Smooth muscle cell (in vitro differentiated cells): ENCODE data around the gene PTPRG. TPM values are rescaled to one million over a fixed set of nuclear protein-coding genes. Genes with fewer than 3 reads are reported as not detected.

Source experiments
- DNase-seq: peaks from one replicate; lab custom pipeline; 2025; ENCODE audit not compliant: unreplicated experiment; lab: John Stamatoyannopoulos, UW
- H2AFZ ChIP-seq: fragments of 200-600 bp; sonication (generic); 2 replicates; pipeline ENCODE4 v1.6.0; 2016; ENCODE audit warnings: antibody characterized with exemption, low read depth, mild to moderate bottlenecking
- H3F3A ChIP-seq: fragments of 200-600 bp; sonication (generic); 2 replicates; pipeline ENCODE4 v1.6.0; 2017; ENCODE audit warnings: antibody characterized with exemption, low read depth
- H3K27ac ChIP-seq: fragments of 200-600 bp; sonication (generic); 2 replicates; pipeline ENCODE4 v1.5.1; 2016; ENCODE audit warnings: low read depth, mild to moderate bottlenecking
- H3K27me3 ChIP-seq: fragments of 200-600 bp; sonication (generic); 2 replicates; pipeline ENCODE4 v1.6.1; 2016; ENCODE audit warnings: low read depth, mild to moderate bottlenecking
- H3K36me3 ChIP-seq: fragments of 200-600 bp; sonication (generic); 2 replicates; pipeline ENCODE4 v1.5.1; 2016; ENCODE audit warnings: low read depth
- H3K4me1 ChIP-seq: fragments of 200-600 bp; sonication (generic); 2 replicates; pipeline ENCODE4 v1.5.1; 2016; ENCODE audit warnings: low read depth
- H3K4me2 ChIP-seq: fragments of 200-600 bp; sonication (generic); 2 replicates; pipeline ENCODE4 v1.6.0; 2016; ENCODE audit warnings: mild to moderate bottlenecking
- H3K4me3 ChIP-seq: fragments of 200-600 bp; sonication (generic); 2 replicates; pipeline ENCODE4 v1.5.1; 2016; ENCODE audit warnings: mild to moderate bottlenecking
- H3K79me2 ChIP-seq: fragments of 200-600 bp; sonication (generic); 2 replicates; pipeline ENCODE4 v1.6.0; 2016; ENCODE audit warnings: low read depth, mild to moderate bottlenecking
- H3K9ac ChIP-seq: fragments of 200-600 bp; sonication (generic); 2 replicates; pipeline ENCODE4 v1.6.0; 2016; ENCODE audit warnings: low read depth
- H3K9me3 ChIP-seq: fragments of 200-600 bp; sonication (generic); replicated peaks from 2 replicates; pipeline ENCODE4 v1.5.1; 2016; ENCODE audit warnings: low read depth
- H4K20me1 ChIP-seq: fragments of 200-600 bp; sonication (generic); 2 replicates; pipeline ENCODE4 v1.6.0; 2016; ENCODE audit warnings: low read depth
- CTCF ChIP-seq: fragments of 200-600 bp; sonication (generic); IDR thresholded peaks from 2 replicates; pipeline ENCODE4 v1.5.1; 2017; ENCODE audit warnings: borderline replicate concordance, mild to moderate bottlenecking, antibody characterized with exemption; ENCODE audit not compliant: insufficient read depth, poor library complexity, severe bottlenecking
- WGBS: methylation state at CpG from one replicate; pipeline ENCODE4 v1.1.7; 2016; ENCODE audit warnings: low lambda C conversion rate; 5-methylcytosine and 5-hydroxymethylcytosine counted together
- polyA plus RNA-seq: library from polyadenylated mRNA; unstranded; fragments of >200 nt; fragmentation: Nextera tagmentation; extraction: Ambion mirVana; gene quantifications from 2 replicates; pipeline ENCODE4 v1.2.1, GENCODE V29; 2016
- total RNA-seq: library from RNA; depleted of rRNA; stranded (reverse); fragments of >200 nt; gene quantifications from 2 replicates; pipeline ENCODE4 v1.2.3, GENCODE V29; 2014

The PTPRG gene
- total and polyA plus RNA-seq, 2 experiments from 2014 or later, result 21.2 to 87.3 TPM

GRCh38 chr3:62013951-62014350 lies 452.6 kb downstream of the PTPRG start:
- 95% methylated on average over 7 of the region's 7 CpGs for WGBS
- no peak for DNase-seq

GRCh38 chr3:62015111-62015510 lies 453.7 kb downstream of the PTPRG start:
- H3K4me1 ChIP-seq, result peaks cover 18% of the 10 kb centered on the region
- no peaks in the 10 kb centered on the region for H3F3A ChIP-seq
- no peak overlapping the region for H3K27ac ChIP-seq
- DNase-seq, result no peak
- H3K79me2 ChIP-seq, result no peaks in the 10 kb centered on the region
- H4K20me1 ChIP-seq, result peaks cover 14% of the 10 kb centered on the region
- no peaks in the 10 kb centered on the region for H3K27me3 ChIP-seq
- H3K36me3 ChIP-seq, result no peaks in the 10 kb centered on the region
- no peaks in the 10 kb centered on the region for H3K9me3 ChIP-seq
- 92% methylated on average over 3 of the region's 3 CpGs for WGBS
- H3K9ac ChIP-seq, result no peak overlapping the region
- no peak for TF ChIP-seq CTCF
- no peak overlapping the region for H3K4me2 ChIP-seq
- no peak overlapping the region for H2AFZ ChIP-seq
- no peak overlapping the region for H3K4me3 ChIP-seq

More at GRCh38 chr3:62013951-62014350, 452.6 kb downstream of the PTPRG start:
- TF ChIP-seq CTCF, result no peak
- no peak overlapping the region for H3K4me2 ChIP-seq
- no peak overlapping the region for H3K9ac ChIP-seq
- H3K4me3 ChIP-seq, result no peak overlapping the region
- H3K27ac ChIP-seq, result no peak overlapping the region
- no peaks in the 10 kb centered on the region for H3K9me3 ChIP-seq
- H2AFZ ChIP-seq, result no peak overlapping the region
- H3K79me2 ChIP-seq, result no peaks in the 10 kb centered on the region
- H4K20me1 ChIP-seq, result peaks cover 13% of the 10 kb centered on the region
- no peaks in the 10 kb centered on the region for H3F3A ChIP-seq
- H3K4me1 ChIP-seq, result peaks cover 18% of the 10 kb centered on the region
- no peaks in the 10 kb centered on the region for H3K36me3 ChIP-seq
- H3K27me3 ChIP-seq, result no peaks in the 10 kb centered on the region

- 93% methylated on average over 1 of the region's 1 CpG for WGBS
- Histone ChIP-seq H3K27me3 (no peaks in the 10 kb centered on the region), H3K79me2 (no peaks in the 10 kb centered on the region), H3K4me3 (no peak overlapping the region), H4K20me1 (peaks cover 32% of the 10 kb centered on the region), H3K9ac (no peak overlapping the region), H3K4me1 (peaks cover 4% of the 10 kb centered on the region), H3K27ac (no peak overlapping the region), H3K4me2 (no peak overlapping the region), H2AFZ (no peak overlapping the region), H3K9me3 (no peaks in the 10 kb centered on the region), H3F3A (no peaks in the 10 kb centered on the region), H3K36me3 (no peaks in the 10 kb centered on the region)
- DNase-seq, result no peak
- no peak for TF ChIP-seq CTCF
Measured at GRCh38 chr3:62019906-62020305, 458.5 kb downstream of the PTPRG start.

GRCh38 chr3:62020706-62021105 lies 459.3 kb downstream of the PTPRG start:
- Histone ChIP-seq H3K4me3 (no peak overlapping the region), H3F3A (no peaks in the 10 kb centered on the region), H3K27me3 (no peaks in the 10 kb centered on the region), H3K27ac (no peak overlapping the region), H3K4me1 (peaks cover 4% of the 10 kb centered on the region), H3K36me3 (no peaks in the 10 kb centered on the region), H3K9me3 (no peaks in the 10 kb centered on the region), H2AFZ (no peak overlapping the region), H3K9ac (no peak overlapping the region), H3K79me2 (no peaks in the 10 kb centered on the region), H3K4me2 (no peak overlapping the region), H4K20me1 (peaks cover 29% of the 10 kb centered on the region)
- WGBS, result 85% methylated on average over 2 of the region's 2 CpGs
- DNase-seq, result no peak
- TF ChIP-seq CTCF, result no peak
